ENCODE measurements around the gene BBS2. TPM values are rescaled to one million over a fixed set of nuclear protein-coding genes. Genes with fewer than 3 reads are reported as not detected.

Gene BBS2
- total RNA-seq, 4 donors from 2014 or later: 25.3 to 52.6 (median 37.9) TPM

DNA sequence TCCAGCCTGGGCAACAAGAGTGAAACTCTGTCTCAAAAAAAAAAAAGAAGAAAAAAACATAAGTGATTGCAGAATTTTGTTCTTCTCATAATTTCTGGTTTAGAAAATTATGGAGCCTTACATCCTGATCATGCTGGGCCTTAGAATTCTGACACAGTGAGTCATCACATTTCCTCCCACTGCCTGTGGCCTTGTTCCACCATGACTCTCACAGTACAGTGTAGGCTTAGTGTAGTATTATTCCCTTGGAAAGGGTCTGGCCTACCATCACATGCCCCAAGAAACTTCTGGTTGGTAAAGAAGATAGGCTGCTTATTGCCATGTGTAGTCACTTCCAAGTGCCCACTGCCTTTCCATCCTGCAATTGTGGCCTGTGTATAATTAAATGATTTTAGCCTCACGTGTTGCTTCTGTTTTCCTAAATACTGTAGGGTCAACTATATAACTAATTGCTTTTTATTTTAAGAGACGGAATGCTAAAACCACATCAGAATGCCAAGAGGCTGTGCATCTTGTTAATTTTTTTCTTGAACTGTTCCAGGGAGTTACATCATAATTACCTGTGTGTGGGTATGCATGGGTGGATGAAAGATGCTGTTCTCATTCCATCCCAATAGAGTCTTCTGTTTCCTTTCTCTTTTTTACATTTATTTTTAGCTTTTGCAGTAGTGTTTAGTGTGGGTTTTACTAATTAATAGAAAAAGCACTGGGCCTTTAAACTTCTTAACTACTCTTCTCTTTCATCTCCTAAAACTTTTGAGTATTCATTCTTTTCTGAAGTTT is 42.5 kb downstream of the BBS2 start:
- TF ChIP-seq, protein P1, sequence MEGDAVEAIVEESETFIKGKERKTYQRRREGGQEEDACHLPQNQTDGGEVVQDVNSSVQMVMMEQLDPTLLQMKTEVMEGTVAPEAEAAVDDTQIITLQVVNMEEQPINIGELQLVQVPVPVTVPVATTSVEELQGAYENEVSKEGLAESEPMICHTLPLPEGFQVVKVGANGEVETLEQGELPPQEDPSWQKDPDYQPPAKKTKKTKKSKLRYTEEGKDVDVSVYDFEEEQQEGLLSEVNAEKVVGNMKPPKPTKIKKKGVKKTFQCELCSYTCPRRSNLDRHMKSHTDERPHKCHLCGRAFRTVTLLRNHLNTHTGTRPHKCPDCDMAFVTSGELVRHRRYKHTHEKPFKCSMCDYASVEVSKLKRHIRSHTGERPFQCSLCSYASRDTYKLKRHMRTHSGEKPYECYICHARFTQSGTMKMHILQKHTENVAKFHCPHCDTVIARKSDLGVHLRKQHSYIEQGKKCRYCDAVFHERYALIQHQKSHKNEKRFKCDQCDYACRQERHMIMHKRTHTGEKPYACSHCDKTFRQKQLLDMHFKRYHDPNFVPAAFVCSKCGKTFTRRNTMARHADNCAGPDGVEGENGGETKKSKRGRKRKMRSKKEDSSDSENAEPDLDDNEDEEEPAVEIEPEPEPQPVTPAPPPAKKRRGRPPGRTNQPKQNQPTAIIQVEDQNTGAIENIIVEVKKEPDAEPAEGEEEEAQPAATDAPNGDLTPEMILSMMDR (IDR thresholded peaks at IDR 0.05; ENCODE audit: low read depth): no peak

DNA sequence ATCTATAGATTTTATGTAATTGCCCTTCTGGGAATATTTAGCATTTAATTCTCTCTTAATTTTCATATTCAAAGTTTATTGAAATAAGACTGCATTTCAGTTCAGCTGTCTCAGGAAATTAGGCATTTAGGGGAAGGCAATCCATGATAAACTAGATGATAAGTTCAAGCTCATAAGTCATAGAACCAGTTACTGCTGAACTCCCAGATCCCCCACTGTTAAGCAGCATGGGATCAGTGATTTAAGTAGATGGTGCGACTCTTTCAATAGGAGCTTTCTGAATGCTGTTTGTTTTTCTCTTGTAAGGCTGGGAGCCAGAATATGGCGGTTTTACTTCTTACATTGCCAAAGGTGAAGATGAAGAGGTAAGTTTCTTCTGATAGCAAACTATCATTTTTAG is 44.6 kb downstream of the BBS2 start:
- TF ChIP-seq, protein P1 (IDR thresholded peaks at IDR 0.05; ENCODE audit: low read depth): no peak

DNA sequence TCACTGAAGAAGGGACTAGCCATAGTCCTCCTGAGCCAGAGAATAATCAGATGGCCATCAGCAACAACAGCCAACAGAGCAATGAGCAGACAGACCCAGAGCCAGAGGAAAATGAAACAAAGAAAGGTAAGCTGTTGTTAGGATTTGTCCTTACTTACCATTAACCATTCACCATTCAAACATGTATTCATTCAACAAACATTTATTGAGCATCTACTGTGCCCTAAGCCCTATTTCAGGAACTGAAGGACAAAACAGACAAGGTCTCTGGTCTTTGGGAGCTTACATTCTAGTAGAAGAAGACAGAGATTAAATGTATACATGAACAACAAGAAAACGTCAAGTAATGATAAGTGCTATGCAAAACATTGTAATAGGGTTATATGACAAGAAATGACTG is 49.2 kb downstream of the BBS2 start:
- TF ChIP-seq, protein P1 (IDR thresholded peaks at IDR 0.05; ENCODE audit: low read depth): no peak

DNA sequence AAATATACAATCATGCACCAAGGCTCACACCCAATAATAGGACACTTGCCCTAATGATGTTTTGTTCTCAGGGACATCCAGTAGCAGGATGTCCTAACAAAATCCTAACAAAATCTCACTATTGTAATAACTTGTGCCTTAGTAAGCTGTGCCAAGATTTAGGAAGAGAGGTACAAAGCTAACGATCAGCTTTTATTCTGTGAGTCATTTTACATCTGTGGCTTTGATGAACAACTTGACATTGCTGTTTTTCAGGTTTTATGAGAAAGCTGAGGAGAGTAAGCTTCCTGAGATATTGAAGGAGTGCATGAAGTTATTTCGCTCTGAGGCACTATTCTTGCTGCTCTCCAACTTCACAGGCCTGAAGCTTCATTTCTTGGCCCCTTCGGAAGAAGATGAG is 49.6 kb downstream of the BBS2 start:
- TF ChIP-seq, protein P1 (IDR thresholded peaks at IDR 0.05; ENCODE audit: low read depth): no peak

DNA sequence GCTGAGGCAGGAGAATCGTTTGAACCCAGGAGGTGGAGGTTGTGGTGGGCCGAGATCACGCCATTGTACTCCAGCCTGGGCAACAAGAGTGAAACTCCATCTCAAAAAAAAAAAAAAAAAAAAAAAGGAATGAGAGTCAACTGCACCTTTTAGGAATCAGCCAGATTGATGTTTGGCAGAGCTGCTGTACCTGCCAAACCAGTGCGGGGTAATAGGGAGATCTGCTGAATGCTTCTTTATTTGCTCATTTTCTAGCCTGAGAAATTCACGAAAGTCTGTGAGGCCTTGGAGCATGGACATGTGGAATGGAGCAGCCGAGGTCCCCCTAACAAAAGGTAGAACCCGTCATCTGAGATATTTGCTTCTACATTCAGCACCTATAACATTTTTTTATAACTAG is 50.1 kb downstream of the BBS2 start:
- TF ChIP-seq, protein P1 (IDR thresholded peaks at IDR 0.05; ENCODE audit: low read depth): no peak

DNA sequence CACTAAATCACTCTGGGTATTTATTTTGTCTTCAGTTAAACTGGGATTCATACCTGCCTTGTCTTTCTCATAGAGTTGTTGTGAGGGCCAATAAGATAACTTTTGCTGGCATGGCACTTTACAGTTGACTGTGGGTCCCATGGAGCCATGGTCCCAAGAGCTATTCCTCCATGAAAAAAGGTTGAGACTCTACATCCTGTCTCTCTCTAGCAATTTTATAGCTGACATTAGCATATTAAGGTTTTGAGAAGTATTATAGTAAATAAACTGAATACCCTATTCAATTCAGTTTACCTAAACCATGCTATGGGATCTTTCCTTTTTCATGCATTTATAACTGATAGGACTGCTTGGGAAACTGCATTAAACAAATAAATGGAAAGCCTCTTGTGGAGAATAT is 51.0 kb downstream of the BBS2 start:
- TF ChIP-seq, protein P1 (IDR thresholded peaks at IDR 0.05; ENCODE audit: low read depth): no peak

DNA sequence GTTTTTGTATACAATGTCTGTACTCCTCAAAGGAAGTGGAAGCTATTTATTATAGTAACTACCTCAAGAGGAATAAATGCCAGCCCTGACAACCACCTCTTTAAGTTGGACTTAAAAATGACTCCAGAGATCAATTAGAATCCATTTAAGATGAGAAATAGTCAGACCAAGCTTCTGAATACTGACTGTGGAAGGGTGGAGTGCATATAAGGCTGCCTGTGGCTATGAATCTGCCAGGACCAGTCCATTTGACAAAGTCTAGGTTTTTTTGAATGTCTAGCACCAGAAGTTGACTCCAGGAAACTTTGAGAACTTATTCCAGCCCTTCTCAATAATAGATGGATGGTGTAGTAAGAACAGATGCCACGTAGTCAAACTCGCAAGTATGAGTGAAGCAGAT is 53.5 kb downstream of the BBS2 start:
- TF ChIP-seq, protein P1 (IDR thresholded peaks at IDR 0.05; ENCODE audit: low read depth): no peak

All from subcutaneous adipose tissue (tissue), 4 donors.